Transverse colon (tissue), 4 donors: ENCODE measurements around the gene MBP. TPM values are rescaled to one million over a fixed set of nuclear protein-coding genes. Genes with fewer than 3 reads are reported as not detected.
A peak's percentile ranks its signal among the peaks of the same experiment; 100 is the strongest.

Experiments used
- DNase-seq: peaks from one replicate; pipeline ENCODE4 v3.0.0-alpha.2; 2019
- H3K27ac ChIP-seq, 4 donors: fragments of 200-600 bp; sonication (generic); 2 replicates each; pipeline ENCODE4 v1.5.1; 2016 to 2018; ENCODE audit warnings: inconsistent platforms in 4 of 4
- H3K27me3 ChIP-seq: fragments of 200-600 bp; sonication (generic); 2 replicates; pipeline ENCODE4 v1.5.1; 2017; ENCODE audit warnings: inconsistent platforms
- H3K36me3 ChIP-seq, 4 donors: fragments of 200-600 bp; sonication (generic); 2 replicates each; pipeline ENCODE4 v1.5.1; 2017 to 2019; ENCODE audit warnings: inconsistent platforms in 4 of 4
- H3K4me1 ChIP-seq, 4 donors: fragments of 200-600 bp; sonication (generic); 2 replicates each; pipeline ENCODE4 v1.5.1; 2017 to 2020; ENCODE audit warnings: inconsistent platforms in 4 of 4
- H3K4me3 ChIP-seq, 4 donors: fragments of 200-600 bp; sonication (generic); 1 replicate in 1 of 4; 2 replicates in 3 of 4; pipeline versions ENCODE4 v1.5.1 to v1.6.1; 2017 to 2019; ENCODE audit warnings: inconsistent platforms in 4 of 4
- H3K9me3 ChIP-seq, 2 donors: fragments of 200-600 bp; sonication (generic); 2 replicates each; pipeline ENCODE4 v1.5.1; 2017 to 2019; ENCODE audit warnings: inconsistent platforms in 2 of 2
- EP300 ChIP-seq: sonication (generic); formaldehyde crosslinking; IDR thresholded peaks from one replicate; pipeline ENCODE4 v1.6.1; 2017; ENCODE audit warnings: antibody characterized with exemption, low read depth
- POLR2A ChIP-seq: fragments of 450-650 bp; IDR thresholded peaks from one replicate; pipeline ENCODE4 v1.6.1; 2016; ENCODE audit warnings: antibody characterized with exemption, mild to moderate bottlenecking, moderate library complexity
- POLR2AphosphoS5 ChIP-seq, 3 donors: sonication (generic); formaldehyde crosslinking; IDR thresholded peaks; one replicate each; pipeline ENCODE4 v1.6.1; 2016; ENCODE audit warnings: antibody characterized with exemption in 3 of 3
- WGBS, 2 donors: methylation state at CpG; one replicate each; pipeline ENCODE4 v1.1.5; 2018; ENCODE audit warnings: low coverage in 1 of 2; 5-methylcytosine and 5-hydroxymethylcytosine counted together
- in situ Hi-C, 4 donors: fragments of 200-750 bp; cut with MboI; loops; one replicate each; pipeline versions ENCODE4 v1.15.0 to v1.15.1; 2017; ENCODE audit warnings: low sequenced_read_pairs in 3 of 4, low pct_ligation_motif_present in 1 of 4, low pct_unique_long_range_greater_than_20kb in 1 of 4
- intact Hi-C: fragments of 100-400 bp; cut with DNase I; formaldehyde crosslinking; loops from one replicate; pipeline ENCODE4 v1.15.1; 2023; ENCODE audit warnings: low total_unique reads
- total RNA-seq, 4 donors: library from RNA; depleted of rRNA; stranded (reverse); fragments of >200 nt; gene quantifications; one replicate each; pipeline ENCODE4 v1.1.0, GENCODE V29; 2016
- TF ChIP-seq, protein P1 (sequence below), 5 experiments: fragments of 200-600 bp in 3 of 5; fragments of 450-650 bp in 2 of 5; sonication (generic) in 3 of 5; IDR thresholded peaks; 1 replicate in 2 of 5; 2 replicates in 3 of 5; pipeline ENCODE4 v1.5.1; 2016 to 2017; ENCODE audit warnings: antibody characterized with exemption in 5 of 5, inconsistent platforms in 3 of 5, mild to moderate bottlenecking in 2 of 5, moderate library complexity in 1 of 5

The MBP gene
- total RNA-seq, 4 donors from 2014 or later, result 12.7 to 53.4 (median 41.0) TPM

DNA sequence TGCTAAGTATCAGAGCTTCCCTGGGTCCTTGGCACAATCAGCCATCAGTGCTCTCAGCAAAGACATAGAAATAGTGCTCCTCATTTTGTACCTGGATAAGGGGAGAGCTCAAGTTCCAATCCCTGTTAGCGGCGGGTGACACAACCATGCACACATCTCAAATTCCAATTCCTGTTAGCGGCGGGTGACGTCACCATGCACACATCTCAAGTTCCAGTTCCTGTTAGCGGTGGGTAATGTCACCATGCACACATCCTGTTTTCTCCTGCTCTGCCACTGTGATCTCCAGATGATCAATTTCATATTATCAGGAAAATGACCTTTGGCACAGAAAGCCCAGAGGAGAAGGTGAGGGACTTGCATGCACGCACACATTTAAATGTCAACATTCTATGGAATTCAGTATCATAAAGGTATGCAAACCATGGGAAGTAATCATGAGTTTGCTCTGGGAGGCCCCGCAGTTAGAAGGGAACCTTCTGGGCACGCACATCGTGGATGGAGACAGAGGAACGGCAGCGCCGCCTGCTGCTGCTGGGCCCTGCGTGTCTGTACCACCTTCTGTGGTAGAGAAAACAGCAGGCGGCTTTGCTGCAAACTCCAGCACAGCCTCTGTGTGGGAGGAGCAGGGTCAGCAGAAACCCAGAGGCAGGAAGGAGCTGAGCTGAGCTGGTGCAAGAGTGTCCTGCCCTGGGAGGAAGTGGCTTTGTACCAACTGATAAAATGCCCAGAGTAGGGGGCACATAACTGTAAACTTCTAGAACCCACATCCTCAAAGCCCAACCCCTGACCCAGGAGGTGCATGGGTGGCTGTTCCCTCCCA, 77.8 kb downstream of the MBP start:
- peak; percentile 82 for DNase-seq
- in situ Hi-C loops (no loop called here), intact Hi-C loops (no loop called here)
- peak overlapping the region; percentile 69 to 83 (median 79) for H3K27ac ChIP-seq
- peaks cover 11 to 50% (median 33%) of the 10 kb centered on the region in 4 donors for H3K4me1 ChIP-seq
- TF ChIP-seq, protein P1, sequence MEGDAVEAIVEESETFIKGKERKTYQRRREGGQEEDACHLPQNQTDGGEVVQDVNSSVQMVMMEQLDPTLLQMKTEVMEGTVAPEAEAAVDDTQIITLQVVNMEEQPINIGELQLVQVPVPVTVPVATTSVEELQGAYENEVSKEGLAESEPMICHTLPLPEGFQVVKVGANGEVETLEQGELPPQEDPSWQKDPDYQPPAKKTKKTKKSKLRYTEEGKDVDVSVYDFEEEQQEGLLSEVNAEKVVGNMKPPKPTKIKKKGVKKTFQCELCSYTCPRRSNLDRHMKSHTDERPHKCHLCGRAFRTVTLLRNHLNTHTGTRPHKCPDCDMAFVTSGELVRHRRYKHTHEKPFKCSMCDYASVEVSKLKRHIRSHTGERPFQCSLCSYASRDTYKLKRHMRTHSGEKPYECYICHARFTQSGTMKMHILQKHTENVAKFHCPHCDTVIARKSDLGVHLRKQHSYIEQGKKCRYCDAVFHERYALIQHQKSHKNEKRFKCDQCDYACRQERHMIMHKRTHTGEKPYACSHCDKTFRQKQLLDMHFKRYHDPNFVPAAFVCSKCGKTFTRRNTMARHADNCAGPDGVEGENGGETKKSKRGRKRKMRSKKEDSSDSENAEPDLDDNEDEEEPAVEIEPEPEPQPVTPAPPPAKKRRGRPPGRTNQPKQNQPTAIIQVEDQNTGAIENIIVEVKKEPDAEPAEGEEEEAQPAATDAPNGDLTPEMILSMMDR (IDR thresholded peaks at IDR 0.05), result peak; percentile 22 to 34 (median 27)
- TF ChIP-seq EP300, result no peak
- H3K4me3 ChIP-seq, result no peak overlapping the region
- H3K36me3 ChIP-seq, result no peaks in the 10 kb centered on the region
- H3K9me3 ChIP-seq, result no peaks in the 10 kb centered on the region
- H3K27me3 ChIP-seq, result no peaks in the 10 kb centered on the region
- 23 to 54% methylated on average over 4 to 15 of the region's 15 CpGs for WGBS, 2 donors

DNA sequence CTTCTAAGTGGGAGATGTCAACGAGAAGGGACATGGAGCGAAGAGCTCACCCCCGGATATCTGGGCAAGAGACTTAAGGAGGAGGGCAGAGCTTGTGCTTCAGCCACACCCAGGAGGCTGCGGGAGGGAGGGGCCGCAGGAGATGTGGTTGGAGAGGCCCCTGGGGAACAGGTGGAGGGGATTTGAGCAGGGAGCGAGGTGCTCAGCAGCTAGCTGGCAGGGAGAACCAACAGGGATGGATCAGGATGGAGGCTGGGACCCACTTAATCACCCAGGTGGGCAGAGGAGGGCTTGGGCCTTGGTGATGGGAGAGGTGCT, 78.3 kb downstream of the MBP start:
- H3K27ac ChIP-seq, result peak overlapping the region; percentile 69 to 83 (median 79)
- TF ChIP-seq EP300 (no peak), POLR2A (no peak), POLR2AphosphoS5 (IDR thresholded peaks at IDR 0.05) (no peak)
- TF ChIP-seq, protein P1 (IDR thresholded peaks at IDR 0.05), result no peak
- no peaks in the 10 kb centered on the region for H3K9me3 ChIP-seq
- peaks cover 11 to 50% (median 33%) of the 10 kb centered on the region in 4 donors for H3K4me1 ChIP-seq
- DNase-seq, result no peak
- intact Hi-C loops, result no loop called here
- in situ Hi-C loops, result no loop called here
- H3K27me3 ChIP-seq, result no peaks in the 10 kb centered on the region
- WGBS, 2 donors, result 83% methylated on average over 6 of the region's 6 CpGs; no CpG with 5 or more reads in 1 of the 2 donors
- H3K4me3 ChIP-seq, result no peak overlapping the region
- H3K36me3 ChIP-seq, result no peaks in the 10 kb centered on the region

DNA sequence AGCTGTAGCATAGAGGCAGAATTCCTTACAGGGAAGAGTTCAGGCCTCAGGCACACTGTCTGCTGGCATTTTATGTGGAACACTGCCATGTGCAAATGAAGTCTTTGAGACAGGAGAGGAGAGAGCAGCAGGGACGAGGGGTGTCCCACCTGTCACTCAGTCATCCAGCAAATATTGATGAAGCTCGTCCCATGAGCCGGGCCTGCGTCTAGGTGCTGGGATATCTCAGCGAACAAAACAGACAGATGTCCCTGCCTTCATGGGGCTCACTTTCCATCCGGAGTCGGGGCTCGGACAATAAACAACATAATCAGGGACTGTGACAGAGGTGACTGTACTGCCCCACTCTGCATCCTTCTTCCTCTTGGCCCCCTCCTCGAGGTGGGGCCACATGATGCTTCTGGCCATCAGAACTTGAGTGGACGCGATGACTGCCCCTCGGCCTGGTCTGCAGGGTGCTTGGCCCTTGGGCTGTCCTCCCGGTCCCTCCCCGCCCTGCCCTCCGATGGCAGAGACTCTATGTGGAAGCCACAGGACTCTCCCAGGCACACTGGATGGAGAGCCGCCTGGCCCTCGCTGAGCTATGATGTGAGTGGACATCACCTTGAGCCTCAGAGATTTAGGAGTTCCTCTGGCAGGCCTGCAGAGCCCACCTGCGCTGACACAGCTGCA, 78.8 kb downstream of the MBP start:
- peak overlapping the region; percentile 69 to 83 (median 79) for H3K27ac ChIP-seq
- H3K27me3 ChIP-seq, result no peaks in the 10 kb centered on the region
- H3K4me3 ChIP-seq, result no peak overlapping the region
- no peaks in the 10 kb centered on the region for H3K9me3 ChIP-seq
- TF ChIP-seq POLR2A (no peak), POLR2AphosphoS5 (IDR thresholded peaks at IDR 0.05) (no peak), EP300 (no peak)
- TF ChIP-seq, protein P1 (IDR thresholded peaks at IDR 0.05), result no peak
- DNase-seq, result no peak
- intact Hi-C loops, result no loop called here
- H3K36me3 ChIP-seq, result no peaks in the 10 kb centered on the region
- 91% methylated on average over 18 of the region's 18 CpGs; no CpG with 5 or more reads in 1 of the 2 donors for WGBS, 2 donors
- peaks cover 11 to 50% (median 33%) of the 10 kb centered on the region in 4 donors for H3K4me1 ChIP-seq
- in situ Hi-C loops, result no loop called here

DNA sequence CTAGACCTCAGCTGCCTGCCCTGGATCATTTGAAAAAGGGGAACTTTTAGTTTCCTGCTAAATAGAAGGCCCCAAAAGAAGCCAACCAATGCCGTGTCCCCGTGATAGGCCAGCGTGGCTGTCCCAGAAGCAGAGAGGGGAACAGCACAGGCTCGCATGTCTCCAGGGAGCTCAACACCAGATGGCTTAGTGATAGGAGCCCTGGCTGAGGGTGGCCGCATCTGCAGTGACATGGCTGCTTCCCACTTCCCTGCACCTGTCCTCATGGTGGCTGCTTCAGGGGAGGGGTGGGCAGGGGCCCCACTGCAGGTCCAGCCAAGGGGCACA, 79.6 kb downstream of the MBP start:
- no peak for TF ChIP-seq POLR2A
- TF ChIP-seq POLR2AphosphoS5 (IDR thresholded peaks at IDR 0.05), result no peak
- TF ChIP-seq EP300, result no peak
- TF ChIP-seq, protein P1 (IDR thresholded peaks at IDR 0.05), result no peak
- WGBS, 2 donors, result 100% methylated on average over 4 of the region's 5 CpGs; no CpG with 5 or more reads in 1 of the 2 donors
- Histone ChIP-seq H3K36me3 (no peaks in the 10 kb centered on the region), H3K4me3 (no peak overlapping the region), H3K27me3 (no peaks in the 10 kb centered on the region), H3K4me1 (peaks cover 11 to 50% (median 31%) of the 10 kb centered on the region in 4 donors), H3K27ac (peak overlapping the region; percentile 69 to 83 (median 79)), H3K9me3 (no peaks in the 10 kb centered on the region)
- in situ Hi-C loops, result no loop called here
- no peak for DNase-seq
- intact Hi-C loops, result no loop called here
